K562 (cell line): ENCODE data around the gene DEF6. TPM values are rescaled to one million over a fixed set of nuclear protein-coding genes. Genes with fewer than 3 reads are reported as not detected.

Experiments
- DPF2 ChIP-seq: fragments of 450-650 bp; IDR thresholded peaks from 2 replicates; pipeline ENCODE4 v1.6.1; 2016
- FOXP1 ChIP-seq: sonication (generic); formaldehyde crosslinking; IDR thresholded peaks from 2 replicates; pipeline ENCODE4 v1.8.0; 2022; ENCODE audit warnings: mild to moderate bottlenecking, missing genetic modification reagents
- GTF2E2 ChIP-seq: fragments of 200-800 bp; sonication (Bioruptor generic); IDR thresholded peaks from 2 replicates; pipeline ENCODE4 v1.6.1; 2016; ENCODE audit warnings: missing genetic modification characterization, missing compliant biosample characterization
- HDAC2 ChIP-seq: fragments of 450-650 bp; IDR thresholded peaks from 2 replicates; pipeline ENCODE4 v1.6.1; 2016; ENCODE audit warnings: mild to moderate bottlenecking
- HDGF ChIP-seq: fragments of 450-650 bp; IDR thresholded peaks from 2 replicates; pipeline ENCODE4 v1.6.1; 2016
- JUND ChIP-seq, 2 experiments: IDR thresholded peaks; 2 replicates in 1 of 2; 3 replicates in 1 of 2; pipeline ENCODE4 v1.6.1; 2011; ENCODE audit warnings: borderline replicate concordance in 2 of 2, low read depth in 2 of 2, low read length in 2 of 2, improper control_type of control experiment in 1 of 2, missing biosample characterization in 1 of 2, missing genetic modification characterization in 1 of 2, missing genetic modification reagents in 1 of 2
- MEF2D ChIP-seq: conservative IDR thresholded peaks from 2 replicates; pipeline ENCODE4 v1.6.1; 2016; ENCODE audit warnings: low read depth, missing genetic modification characterization, missing compliant biosample characterization
- NR2F6 ChIP-seq: fragments of 450-650 bp; formaldehyde crosslinking; IDR thresholded peaks from 2 replicates; pipeline ENCODE4 v1.4.0; 2020; ENCODE audit warnings: mild to moderate bottlenecking
- RAD21 ChIP-seq, 2 experiments: fragments of 250-450 bp in 1 of 2; fragments of 450-650 bp in 1 of 2; sonication (Bioruptor Pico) in 1 of 2; formaldehyde crosslinking in 1 of 2; IDR thresholded peaks in 1 of 2; conservative IDR thresholded peaks in 1 of 2; 2 replicates each; pipeline versions ENCODE4 v1.4.0 to v1.8.0; 2020 to 2022; ENCODE audit warnings: mild to moderate bottlenecking in 2 of 2, moderate library complexity in 1 of 2
- TAL1 ChIP-seq: fragments of 450-650 bp; IDR thresholded peaks from 2 replicates; pipeline ENCODE4 v1.6.1; 2016; ENCODE audit warnings: mild to moderate bottlenecking
- TARDBP ChIP-seq: fragments of 450-650 bp; IDR thresholded peaks from 2 replicates; pipeline ENCODE4 v1.6.1; 2016
- ZNF76 ChIP-seq: fragments of 250-450 bp; sonication (Bioruptor Pico); IDR thresholded peaks from 2 replicates; pipeline ENCODE4 v1.4.0; 2020; ENCODE audit warnings: mild to moderate bottlenecking, moderate library complexity, borderline replicate concordance
- polyA plus RNA-seq, 8 experiments: library from polyadenylated mRNA; depleted of rRNA in 4 of 8; stranded (reverse) in 5 of 8; unstranded in 3 of 8; fragments of >200 nt; fragmentation: Nextera tagmentation in 2 of 8; fragmentation: Illumina TruSeq in 1 of 8; extraction: Ambion mirVana in 2 of 8; extraction: Trizol in 1 of 8; gene quantifications; 2 replicates each; pipeline versions ENCODE4 v1.2.1 to v1.2.3, GENCODE V29; 2011 to 2014; ENCODE audit warnings: inconsistent platforms in 1 of 8, missing spikeins in 1 of 8
- total RNA-seq, 7 experiments: library from RNA; depleted of rRNA in 6 of 7; stranded (reverse); fragments of >200 nt in 6 of 7; fragmentation: Illumina TruSeq in 2 of 7; extraction: Trizol in 2 of 7; gene quantifications; 2 replicates each; pipeline versions ENCODE4 v1.2.1 to v1.2.3, GENCODE V29; 2011 to 2021; ENCODE audit warnings: low replicate concordance in 1 of 7
- TF ChIP-seq, protein P1 (sequence below): fragments of 450-650 bp; IDR thresholded peaks from 2 replicates; pipeline ENCODE4 v1.6.1; 2016; ENCODE audit warnings: borderline replicate concordance
- TF ChIP-seq, protein P2 (sequence below): sonication (generic); formaldehyde crosslinking; IDR thresholded peaks from 2 replicates; pipeline ENCODE4 v1.5.0; 2020; ENCODE audit warnings: missing genetic modification reagents
- TF ChIP-seq, protein P3 (sequence below): fragments of 450-650 bp; formaldehyde crosslinking; conservative IDR thresholded peaks from 2 replicates; pipeline ENCODE4 v1.4.0; 2022; ENCODE audit warnings: mild to moderate bottlenecking, missing genetic modification characterization
- TF ChIP-seq, protein P4 (sequence below): fragments of 250-450 bp; sonication (Bioruptor Pico); IDR thresholded peaks from 2 replicates; pipeline ENCODE4 v1.8.0; 2022; ENCODE audit warnings: inconsistent platforms, mild to moderate bottlenecking, moderate library complexity, borderline replicate concordance
- TF ChIP-seq, protein P5 (sequence below): fragments of 250-450 bp; sonication (Bioruptor Pico); IDR thresholded peaks from 2 replicates; pipeline ENCODE4 v1.5.0; 2020; ENCODE audit warnings: mild to moderate bottlenecking, borderline replicate concordance
- TF ChIP-seq, protein P6 (sequence below): sonication (generic); IDR thresholded peaks from 2 replicates; pipeline ENCODE4 v1.6.1; 2016

The DEF6 gene
- total and polyA plus RNA-seq, 9 of the 15 experiments (the other 6 are each of a cell fraction or from before 2014, with no cell fraction given) = 1.3 to 44.6 (median 22.7) TPM

DNA sequence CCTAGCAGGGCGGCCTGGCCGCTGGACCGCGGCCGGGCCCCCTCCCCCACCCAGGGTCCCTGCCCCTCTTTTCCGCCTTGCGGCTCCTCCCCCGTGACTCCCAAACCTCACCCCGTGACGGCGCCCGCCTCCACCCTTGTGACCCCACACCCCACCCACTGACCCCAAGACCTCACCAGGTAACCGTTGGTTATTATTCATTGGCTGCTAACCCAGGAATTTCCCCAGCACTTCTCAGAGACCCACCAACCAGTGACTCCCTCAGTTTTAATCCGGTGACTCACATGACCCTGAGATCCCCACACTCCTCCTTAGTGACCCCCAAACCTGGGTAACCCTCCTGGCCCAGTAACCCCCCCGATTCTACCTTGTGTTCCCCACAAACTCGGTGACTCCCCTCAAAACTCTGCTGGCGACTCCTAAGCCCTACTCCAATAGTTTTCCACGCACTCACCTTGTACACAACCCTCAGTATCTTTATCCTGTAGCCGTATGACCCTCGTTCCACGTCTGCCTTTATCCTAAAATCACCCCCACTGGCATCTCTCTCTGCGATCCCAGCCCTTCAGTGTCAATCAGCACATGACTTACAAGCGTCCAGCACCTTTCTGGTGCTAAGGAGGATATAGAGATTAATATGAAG lies 37.5 kb upstream of the DEF6 start (continued):
- TF ChIP-seq, protein P1, sequence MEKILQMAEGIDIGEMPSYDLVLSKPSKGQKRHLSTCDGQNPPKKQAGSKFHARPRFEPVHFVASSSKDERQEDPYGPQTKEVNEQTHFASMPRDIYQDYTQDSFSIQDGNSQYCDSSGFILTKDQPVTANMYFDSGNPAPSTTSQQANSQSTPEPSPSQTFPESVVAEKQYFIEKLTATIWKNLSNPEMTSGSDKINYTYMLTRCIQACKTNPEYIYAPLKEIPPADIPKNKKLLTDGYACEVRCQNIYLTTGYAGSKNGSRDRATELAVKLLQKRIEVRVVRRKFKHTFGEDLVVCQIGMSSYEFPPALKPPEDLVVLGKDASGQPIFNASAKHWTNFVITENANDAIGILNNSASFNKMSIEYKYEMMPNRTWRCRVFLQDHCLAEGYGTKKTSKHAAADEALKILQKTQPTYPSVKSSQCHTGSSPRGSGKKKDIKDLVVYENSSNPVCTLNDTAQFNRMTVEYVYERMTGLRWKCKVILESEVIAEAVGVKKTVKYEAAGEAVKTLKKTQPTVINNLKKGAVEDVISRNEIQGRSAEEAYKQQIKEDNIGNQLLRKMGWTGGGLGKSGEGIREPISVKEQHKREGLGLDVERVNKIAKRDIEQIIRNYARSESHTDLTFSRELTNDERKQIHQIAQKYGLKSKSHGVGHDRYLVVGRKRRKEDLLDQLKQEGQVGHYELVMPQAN = 0 out of 2 replicates have a peak, but pooled peaks have one; percentile 66
- TF ChIP-seq, protein P2, sequence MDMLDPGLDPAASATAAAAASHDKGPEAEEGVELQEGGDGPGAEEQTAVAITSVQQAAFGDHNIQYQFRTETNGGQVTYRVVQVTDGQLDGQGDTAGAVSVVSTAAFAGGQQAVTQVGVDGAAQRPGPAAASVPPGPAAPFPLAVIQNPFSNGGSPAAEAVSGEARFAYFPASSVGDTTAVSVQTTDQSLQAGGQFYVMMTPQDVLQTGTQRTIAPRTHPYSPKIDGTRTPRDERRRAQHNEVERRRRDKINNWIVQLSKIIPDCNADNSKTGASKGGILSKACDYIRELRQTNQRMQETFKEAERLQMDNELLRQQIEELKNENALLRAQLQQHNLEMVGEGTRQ (CRISPR knock-in tag) = peak; percentile 33; the same call in 1 of the 2 replicates
- TF ChIP-seq HDAC2 (peak; percentile 14; the same call in 1 of the 2 replicates), MEF2D (tag) (no peak), HDGF (peak; percentile 98), DPF2 (peak; percentile 81), RAD21 (CRISPR knock-in tag; conservative IDR thresholded peaks at IDR 0.05 in 1 of 2, IDR thresholded peaks at IDR 0.05 in 1 of 2) (no peak), GTF2E2 (tag) (peak; percentile 73; the same call in 1 of the 2 replicates), FOXP1 (no peak), ZNF76 (CRISPR knock-in tag) (peak; percentile 64; the same call in 1 of the 2 replicates), TARDBP (peak; percentile 19; the same call in 1 of the 2 replicates), NR2F6 (CRISPR knock-in tag) (0 out of 2 replicates have a peak, but pooled peaks have one; percentile 38), JUND (IDR thresholded peaks at IDR 0.05; ENCODE audit: borderline replicate concordance, low read depth, low read length) (peak; percentile 62; the same call in 1 of the 2 replicates), JUND (tag; IDR thresholded peaks at IDR 0.05; ENCODE audit: borderline replicate concordance, low read depth, low read length) (0 out of 3 replicates have a peak, but pooled peaks have one; percentile 31), TAL1 (peak; percentile 24; the same call in 1 of the 2 replicates)
- TF ChIP-seq, protein P3, sequence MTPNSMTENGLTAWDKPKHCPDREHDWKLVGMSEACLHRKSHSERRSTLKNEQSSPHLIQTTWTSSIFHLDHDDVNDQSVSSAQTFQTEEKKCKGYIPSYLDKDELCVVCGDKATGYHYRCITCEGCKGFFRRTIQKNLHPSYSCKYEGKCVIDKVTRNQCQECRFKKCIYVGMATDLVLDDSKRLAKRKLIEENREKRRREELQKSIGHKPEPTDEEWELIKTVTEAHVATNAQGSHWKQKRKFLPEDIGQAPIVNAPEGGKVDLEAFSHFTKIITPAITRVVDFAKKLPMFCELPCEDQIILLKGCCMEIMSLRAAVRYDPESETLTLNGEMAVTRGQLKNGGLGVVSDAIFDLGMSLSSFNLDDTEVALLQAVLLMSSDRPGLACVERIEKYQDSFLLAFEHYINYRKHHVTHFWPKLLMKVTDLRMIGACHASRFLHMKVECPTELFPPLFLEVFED = peak; percentile 86
- TF ChIP-seq, protein P4, sequence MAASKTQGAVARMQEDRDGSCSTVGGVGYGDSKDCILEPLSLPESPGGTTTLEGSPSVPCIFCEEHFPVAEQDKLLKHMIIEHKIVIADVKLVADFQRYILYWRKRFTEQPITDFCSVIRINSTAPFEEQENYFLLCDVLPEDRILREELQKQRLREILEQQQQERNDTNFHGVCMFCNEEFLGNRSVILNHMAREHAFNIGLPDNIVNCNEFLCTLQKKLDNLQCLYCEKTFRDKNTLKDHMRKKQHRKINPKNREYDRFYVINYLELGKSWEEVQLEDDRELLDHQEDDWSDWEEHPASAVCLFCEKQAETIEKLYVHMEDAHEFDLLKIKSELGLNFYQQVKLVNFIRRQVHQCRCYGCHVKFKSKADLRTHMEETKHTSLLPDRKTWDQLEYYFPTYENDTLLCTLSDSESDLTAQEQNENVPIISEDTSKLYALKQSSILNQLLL (CRISPR knock-in tag) = peak; percentile 17; the same call in 1 of the 2 replicates
- TF ChIP-seq, protein P5, sequence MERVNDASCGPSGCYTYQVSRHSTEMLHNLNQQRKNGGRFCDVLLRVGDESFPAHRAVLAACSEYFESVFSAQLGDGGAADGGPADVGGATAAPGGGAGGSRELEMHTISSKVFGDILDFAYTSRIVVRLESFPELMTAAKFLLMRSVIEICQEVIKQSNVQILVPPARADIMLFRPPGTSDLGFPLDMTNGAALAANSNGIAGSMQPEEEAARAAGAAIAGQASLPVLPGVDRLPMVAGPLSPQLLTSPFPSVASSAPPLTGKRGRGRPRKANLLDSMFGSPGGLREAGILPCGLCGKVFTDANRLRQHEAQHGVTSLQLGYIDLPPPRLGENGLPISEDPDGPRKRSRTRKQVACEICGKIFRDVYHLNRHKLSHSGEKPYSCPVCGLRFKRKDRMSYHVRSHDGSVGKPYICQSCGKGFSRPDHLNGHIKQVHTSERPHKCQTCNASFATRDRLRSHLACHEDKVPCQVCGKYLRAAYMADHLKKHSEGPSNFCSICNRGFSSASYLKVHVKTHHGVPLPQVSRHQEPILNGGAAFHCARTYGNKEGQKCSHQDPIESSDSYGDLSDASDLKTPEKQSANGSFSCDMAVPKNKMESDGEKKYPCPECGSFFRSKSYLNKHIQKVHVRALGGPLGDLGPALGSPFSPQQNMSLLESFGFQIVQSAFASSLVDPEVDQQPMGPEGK (CRISPR knock-in tag) = no peak
- TF ChIP-seq, protein P6, sequence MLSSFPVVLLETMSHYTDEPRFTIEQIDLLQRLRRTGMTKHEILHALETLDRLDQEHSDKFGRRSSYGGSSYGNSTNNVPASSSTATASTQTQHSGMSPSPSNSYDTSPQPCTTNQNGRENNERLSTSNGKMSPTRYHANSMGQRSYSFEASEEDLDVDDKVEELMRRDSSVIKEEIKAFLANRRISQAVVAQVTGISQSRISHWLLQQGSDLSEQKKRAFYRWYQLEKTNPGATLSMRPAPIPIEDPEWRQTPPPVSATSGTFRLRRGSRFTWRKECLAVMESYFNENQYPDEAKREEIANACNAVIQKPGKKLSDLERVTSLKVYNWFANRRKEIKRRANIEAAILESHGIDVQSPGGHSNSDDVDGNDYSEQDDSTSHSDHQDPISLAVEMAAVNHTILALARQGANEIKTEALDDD = peak; percentile 63
